Mammary epithelial cell (primary cell): ENCODE results near the gene RPTOR.

ENCODE experiments used
- CTCF ChIP-seq, 2 donors: IDR thresholded peaks in 1 of 2; conservative IDR thresholded peaks in 1 of 2; 2 replicates each; pipeline ENCODE4 v1.5.1; 2011 to 2012; ENCODE audit warnings: inconsistent platforms in 2 of 2, low read length in 2 of 2, mild to moderate bottlenecking in 2 of 2, control low read depth in 1 of 2, low read depth in 1 of 2; ENCODE audit not compliant: insufficient read depth in 1 of 2; ENCODE audit errors: extremely low read depth in 1 of 2
- EZH2 ChIP-seq: IDR thresholded peaks from 2 replicates; pipeline ENCODE4 v1.6.1; 2012; ENCODE audit warnings: low read length, inconsistent platforms, borderline replicate concordance

GRCh38 chr17:81003711-81004475 lies 459.3 kb downstream of the RPTOR start:
- TF ChIP-seq CTCF (conservative IDR thresholded peaks at IDR 0.05 in 1 of 2, IDR thresholded peaks at IDR 0.05 in 1 of 2; ENCODE audit: extremely low read depth in 1 of 2, insufficient read depth in 1 of 2, low read depth in 1 of 2, low read length in 2 of 2) (no peak), EZH2 (peak; percentile 73)
